Subcutaneous adipose tissue (tissue), 4 donors: ENCODE measurements around the gene WIPF2. TPM values are rescaled to one million over a fixed set of nuclear protein-coding genes. Genes with fewer than 3 reads are reported as not detected.

ENCODE experiments used
- CTCF ChIP-seq: fragments of 450-650 bp; IDR thresholded peaks from one replicate; pipeline ENCODE4 v1.5.1; 2016; ENCODE audit warnings: low read depth, mild to moderate bottlenecking, control low read depth, antibody characterized with exemption, moderate library complexity
- total RNA-seq, 4 donors: library from RNA; depleted of rRNA; stranded (reverse); fragments of >200 nt; gene quantifications; one replicate each; pipeline ENCODE4 v1.1.0, GENCODE V29; 2016

Gene WIPF2
- total RNA-seq, 4 donors from 2014 or later: 8.1 to 10.2 (median 9.7) TPM

- TF ChIP-seq CTCF: no peak
Observed at GRCh38 chr17:40219594-40220338, 662 bp downstream of the WIPF2 start.

- no peak for TF ChIP-seq CTCF
Observed at GRCh38 chr17:40224718-40225550, 5.8 kb downstream of the WIPF2 start.

- TF ChIP-seq CTCF: no peak
Observed at GRCh38 chr17:40230670-40231069, 11.6 kb downstream of the WIPF2 start.

GRCh38 chr17:40241252-40241834 is 22.2 kb downstream of the WIPF2 start:
- TF ChIP-seq CTCF: no peak

- TF ChIP-seq CTCF: no peak
Observed at GRCh38 chr17:40242774-40243173, 23.7 kb downstream of the WIPF2 start.

- no peak for TF ChIP-seq CTCF
Observed at GRCh38 chr17:40243761-40244160, 24.7 kb downstream of the WIPF2 start.

GRCh38 chr17:40244255-40244654 is 25.2 kb downstream of the WIPF2 start:
- TF ChIP-seq CTCF: no peak
